ENCODE data around the gene SMC6. TPM values are rescaled to one million over a fixed set of nuclear protein-coding genes. Genes with fewer than 3 reads are reported as not detected.

Gene SMC6
- total RNA-seq, 2 donors from 2014 or later: 8.8 to 36.1 TPM

GRCh38 chr2:17643031-17643615 is 110.5 kb downstream of the SMC6 start:
- H3K27ac ChIP-seq: no peak overlapping the region
- DNase-seq (ENCODE audit: low spot score): no peak
- no peaks in the 10 kb centered on the region for H3K36me3 ChIP-seq
- TF ChIP-seq POLR2AphosphoS5 (IDR thresholded peaks at IDR 0.05) (no peak), CTCF (IDR thresholded peaks at IDR 0.05) (no peak), POLR2A (IDR thresholded peaks at IDR 0.05) (no peak)
- H3K9me3 ChIP-seq: no peaks in the 10 kb centered on the region
- intact Hi-C loops (cut with DNase I): no loop called here
- H3K4me1 ChIP-seq (replicated peaks): peaks cover 11% of the 10 kb centered on the region
- H3K27me3 ChIP-seq (replicated peaks; ENCODE audit: insufficient read depth): no peaks in the 10 kb centered on the region
- WGBS: 70% methylated on average over 6 of the region's 6 CpGs
- no peak overlapping the region for H3K4me3 ChIP-seq

- intact Hi-C loops (cut with DNase I): no loop called here
- 93% methylated on average over 2 of the region's 2 CpGs for WGBS
Observed at GRCh38 chr2:17640406-17640805, 113.2 kb downstream of the SMC6 start.

GRCh38 chr2:17638196-17638743 is 115.3 kb downstream of the SMC6 start:
- intact Hi-C loops (cut with DNase I): no loop called here
- Histone ChIP-seq H3K9me3 (no peaks in the 10 kb centered on the region), H3K4me3 (no peak overlapping the region), H3K27ac (no peak overlapping the region), H3K36me3 (no peaks in the 10 kb centered on the region), H3K4me1 (replicated peaks) (no peaks in the 10 kb centered on the region), H3K27me3 (replicated peaks; ENCODE audit: insufficient read depth) (no peaks in the 10 kb centered on the region)
- TF ChIP-seq CTCF (IDR thresholded peaks at IDR 0.05) (no peak), POLR2A (IDR thresholded peaks at IDR 0.05) (no peak), POLR2AphosphoS5 (IDR thresholded peaks at IDR 0.05) (no peak)
- no peak for DNase-seq (ENCODE audit: low spot score)
- WGBS: 91% methylated on average over 7 of the region's 7 CpGs

More at GRCh38 chr2:17640406-17640805, 113.2 kb downstream of the SMC6 start:
- H3K4me1 ChIP-seq (replicated peaks): no peaks in the 10 kb centered on the region
- H3K27ac ChIP-seq: no peak overlapping the region
- H3K36me3 ChIP-seq: no peaks in the 10 kb centered on the region
- TF ChIP-seq POLR2A (IDR thresholded peaks at IDR 0.05) (no peak), POLR2AphosphoS5 (IDR thresholded peaks at IDR 0.05) (no peak)
- no peak for DNase-seq (ENCODE audit: low spot score)
- no peaks in the 10 kb centered on the region for H3K9me3 ChIP-seq
- no peaks in the 10 kb centered on the region for H3K27me3 ChIP-seq (replicated peaks; ENCODE audit: insufficient read depth)
- no peak overlapping the region for H3K4me3 ChIP-seq

GRCh38 chr2:17637131-17637906 is 116.3 kb downstream of the SMC6 start:
- no peaks in the 10 kb centered on the region for H3K9me3 ChIP-seq
- DNase-seq (ENCODE audit: low spot score): no peak
- H3K27me3 ChIP-seq (replicated peaks; ENCODE audit: insufficient read depth): no peaks in the 10 kb centered on the region
- 79% methylated on average over 8 of the region's 8 CpGs for WGBS
- intact Hi-C loops (cut with DNase I): no loop called here
- no peak overlapping the region for H3K27ac ChIP-seq
- TF ChIP-seq POLR2A (IDR thresholded peaks at IDR 0.05) (no peak), CTCF (IDR thresholded peaks at IDR 0.05) (no peak)
- no peaks in the 10 kb centered on the region for H3K4me1 ChIP-seq (replicated peaks)
- no peaks in the 10 kb centered on the region for H3K36me3 ChIP-seq
- H3K4me3 ChIP-seq: no peak overlapping the region

- WGBS: 88% methylated on average over 3 of the region's 3 CpGs
- Histone ChIP-seq H3K27ac (no peak overlapping the region), H3K36me3 (no peaks in the 10 kb centered on the region), H3K4me3 (no peak overlapping the region), H3K27me3 (replicated peaks; ENCODE audit: insufficient read depth) (no peaks in the 10 kb centered on the region), H3K4me1 (replicated peaks) (no peaks in the 10 kb centered on the region), H3K9me3 (no peaks in the 10 kb centered on the region)
- no peak for DNase-seq (ENCODE audit: low spot score)
- intact Hi-C loops (cut with DNase I): no loop called here
- TF ChIP-seq POLR2AphosphoS5 (IDR thresholded peaks at IDR 0.05): no peak
- no peak for TF ChIP-seq CTCF (IDR thresholded peaks at IDR 0.05)
- TF ChIP-seq POLR2A (IDR thresholded peaks at IDR 0.05): no peak
Observed at GRCh38 chr2:17636257-17636656, 117.4 kb downstream of the SMC6 start.

All from prostate gland (tissue), 2 donors.